Lower lobe of right lung (tissue), 2 donors: Measurements from ENCODE around the gene TFDP1. TPM values are rescaled to one million over a fixed set of nuclear protein-coding genes. Genes with fewer than 3 reads are reported as not detected.

Source experiments
- ATAC-seq, 2 donors: fragments of 200-7000 bp; cut with Tn5 transposase; one replicate each; pipeline ENCODE4 v1.9.1; 2020 to 2022; ENCODE audit warnings: mild to moderate bottlenecking in 2 of 2, moderate library complexity in 2 of 2
- DNase-seq: peaks from one replicate; pipeline ENCODE4 v3.0.0-alpha.2; 2020
- H3K27ac ChIP-seq: fragments of 200-600 bp; one replicate; pipeline ENCODE4 v1.8.0; 2022
- H3K27me3 ChIP-seq: fragments of 200-600 bp; one replicate; pipeline ENCODE4 v1.8.0; 2022; ENCODE audit warnings: low read depth
- H3K36me3 ChIP-seq: fragments of 200-600 bp; one replicate; pipeline ENCODE4 v1.8.0; 2022; ENCODE audit warnings: mild to moderate bottlenecking
- H3K4me1 ChIP-seq: fragments of 200-600 bp; one replicate; pipeline ENCODE4 v1.8.0; 2022
- H3K4me3 ChIP-seq: fragments of 200-600 bp; one replicate; pipeline ENCODE4 v1.8.0; 2022; ENCODE audit warnings: mild to moderate bottlenecking
- H3K9me3 ChIP-seq: fragments of 200-600 bp; one replicate; pipeline ENCODE4 v1.8.0; 2022
- CTCF ChIP-seq: fragments of 200-600 bp; IDR thresholded peaks from one replicate; pipeline ENCODE4 v1.8.0; 2022; ENCODE audit warnings: antibody characterized with exemption, mild to moderate bottlenecking
- intact Hi-C: fragments of 100-400 bp; cut with DNase I; formaldehyde crosslinking; loops from one replicate; pipeline ENCODE4 v1.11.0; 2022
- total RNA-seq: library from RNA; stranded (reverse); fragmentation: NEBNext Ultra II Directional; extraction: Animal tissue kit (Norgen Biotek cat#: 25700); gene quantifications from one replicate; pipeline ENCODE4 v1.2.1, GENCODE V29; 2021
- donor health status: DM: no; HTN: yes; CAD: no; lungs with severe emphysema.

Gene TFDP1
- total RNA-seq, 1 donor from 2014 or later: 47.0 TPM

GRCh38 chr13:113639616-113640262, 55.2 kb downstream of the TFDP1 start:
- no peak for TF ChIP-seq CTCF
- DNase-seq (peak; percentile 22), ATAC-seq (no peak)
- no peak overlapping the region for H3K4me3 ChIP-seq
- no peaks in the 10 kb centered on the region for H3K9me3 ChIP-seq
- H3K36me3 ChIP-seq: peaks cover 66% of the 10 kb centered on the region
- H3K4me1 ChIP-seq: no peaks in the 10 kb centered on the region
- no peak overlapping the region for H3K27ac ChIP-seq
- intact Hi-C loops: no loop called here
- H3K27me3 ChIP-seq: no peaks in the 10 kb centered on the region

GRCh38 chr13:113641426-113641825, 56.9 kb downstream of the TFDP1 start:
- peak; percentile 14 for DNase-seq
- no peak for ATAC-seq
- intact Hi-C loops: no loop called here

GRCh38 chr13:113642563-113642962, 58.0 kb downstream of the TFDP1 start:
- DNase-seq (no peak), ATAC-seq (no peak)
- peaks cover 38% of the 10 kb centered on the region for H3K36me3 ChIP-seq
- H3K4me3 ChIP-seq: no peak overlapping the region
- intact Hi-C loops: no loop called here
- H3K4me1 ChIP-seq: peaks cover 16% of the 10 kb centered on the region
- H3K27ac ChIP-seq: no peak overlapping the region
- no peaks in the 10 kb centered on the region for H3K9me3 ChIP-seq
- no peaks in the 10 kb centered on the region for H3K27me3 ChIP-seq
- no peak for TF ChIP-seq CTCF

More at GRCh38 chr13:113641426-113641825, 56.9 kb downstream of the TFDP1 start:
- no peaks in the 10 kb centered on the region for H3K27me3 ChIP-seq
- peaks cover 8% of the 10 kb centered on the region for H3K4me1 ChIP-seq
- peaks cover 50% of the 10 kb centered on the region for H3K36me3 ChIP-seq
- H3K9me3 ChIP-seq: no peaks in the 10 kb centered on the region
- no peak overlapping the region for H3K4me3 ChIP-seq
- H3K27ac ChIP-seq: no peak overlapping the region
- TF ChIP-seq CTCF: no peak

GRCh38 chr13:113643593-113643992, 59.0 kb downstream of the TFDP1 start:
- Histone ChIP-seq H3K27me3 (no peaks in the 10 kb centered on the region), H3K4me3 (no peak overlapping the region), H3K9me3 (no peaks in the 10 kb centered on the region), H3K27ac (no peak overlapping the region), H3K36me3 (peaks cover 29% of the 10 kb centered on the region), H3K4me1 (peaks cover 21% of the 10 kb centered on the region)
- TF ChIP-seq CTCF: no peak
- intact Hi-C loops: no loop called here
- ATAC-seq (no peak), DNase-seq (no peak)

GRCh38 chr13:113644800-113645199, 60.2 kb downstream of the TFDP1 start:
- DNase-seq (no peak), ATAC-seq (no peak)
- no peak for TF ChIP-seq CTCF
- H3K27me3 ChIP-seq: no peaks in the 10 kb centered on the region
- no peak overlapping the region for H3K27ac ChIP-seq
- H3K36me3 ChIP-seq: peaks cover 17% of the 10 kb centered on the region
- H3K4me3 ChIP-seq: no peak overlapping the region
- no peaks in the 10 kb centered on the region for H3K9me3 ChIP-seq
- H3K4me1 ChIP-seq: peaks cover 21% of the 10 kb centered on the region
- intact Hi-C loops: no loop called here
